NCI-H345 treated with DMSO at 0.1 percent for 48 hours (cell line): ENCODE results near the gene LY6G6C.

Experiments used
- DNase-seq: peaks from one replicate; lab custom pipeline; 2025; ENCODE audit not compliant: unreplicated experiment; lab: John Stamatoyannopoulos, UW

LY6G6C gene

GRCh38 chr6:31742894-31743293 is 21.3 kb upstream of the LY6G6C start:
- no peak for DNase-seq

DNA sequence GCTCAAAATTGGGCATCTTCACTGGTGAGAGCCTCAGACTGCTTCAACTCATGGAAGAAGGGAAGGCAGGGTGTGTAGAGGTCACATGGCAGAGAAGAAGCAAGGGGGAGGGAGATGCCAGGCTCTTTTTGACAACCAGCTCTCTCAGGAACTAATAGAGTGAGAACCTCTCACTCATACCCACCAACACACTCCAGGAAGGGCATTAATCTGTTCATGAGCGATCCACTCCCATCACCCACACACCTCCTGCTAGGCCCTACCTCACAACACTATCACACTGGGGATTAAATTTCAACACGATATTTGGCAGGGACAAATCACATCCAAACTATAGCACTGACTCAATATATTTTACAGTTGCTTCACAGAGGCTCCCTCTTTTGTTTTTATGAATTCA is 20.3 kb upstream of the LY6G6C start:
- no peak for DNase-seq

DNA sequence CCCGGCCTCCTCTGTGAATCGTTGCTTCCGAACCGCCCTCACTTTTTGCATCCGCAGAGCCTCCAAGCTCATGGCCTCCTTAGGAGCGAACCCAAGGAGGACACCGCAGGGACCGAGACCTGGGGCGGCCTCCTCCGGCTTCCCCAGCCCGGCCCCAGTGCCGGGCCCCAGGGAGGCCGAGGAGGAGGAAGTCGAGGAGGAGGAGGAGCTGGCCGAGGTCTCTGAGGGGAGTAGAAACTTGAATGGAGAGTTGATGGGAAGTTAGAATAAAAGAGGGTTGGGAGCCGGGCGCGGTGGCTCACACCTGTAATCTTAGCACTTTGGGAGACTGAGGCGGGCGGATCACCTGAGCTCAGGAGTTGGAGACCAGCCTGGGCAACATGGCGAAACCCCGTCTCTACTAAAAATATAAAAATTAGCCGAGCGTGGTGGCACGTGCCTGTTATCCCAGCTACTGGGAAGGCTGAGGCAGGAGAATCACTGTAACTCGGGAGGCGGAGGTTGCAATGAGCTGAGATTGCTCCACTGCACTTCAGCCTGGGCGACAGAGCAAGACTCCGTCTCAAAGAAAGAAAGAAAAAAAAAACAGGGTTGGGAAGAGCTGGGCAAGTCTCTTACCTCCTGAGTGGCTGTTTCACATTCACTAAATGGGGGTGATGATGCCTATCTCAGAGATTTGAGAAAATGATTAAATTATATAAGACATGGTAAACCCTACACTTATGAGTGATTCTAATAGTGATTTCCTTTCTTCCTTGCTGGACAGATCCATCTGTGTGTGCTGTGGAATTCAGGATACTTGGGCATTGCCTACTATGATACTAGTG is 19.1 kb upstream of the LY6G6C start:
- DNase-seq, result no peak

DNA sequence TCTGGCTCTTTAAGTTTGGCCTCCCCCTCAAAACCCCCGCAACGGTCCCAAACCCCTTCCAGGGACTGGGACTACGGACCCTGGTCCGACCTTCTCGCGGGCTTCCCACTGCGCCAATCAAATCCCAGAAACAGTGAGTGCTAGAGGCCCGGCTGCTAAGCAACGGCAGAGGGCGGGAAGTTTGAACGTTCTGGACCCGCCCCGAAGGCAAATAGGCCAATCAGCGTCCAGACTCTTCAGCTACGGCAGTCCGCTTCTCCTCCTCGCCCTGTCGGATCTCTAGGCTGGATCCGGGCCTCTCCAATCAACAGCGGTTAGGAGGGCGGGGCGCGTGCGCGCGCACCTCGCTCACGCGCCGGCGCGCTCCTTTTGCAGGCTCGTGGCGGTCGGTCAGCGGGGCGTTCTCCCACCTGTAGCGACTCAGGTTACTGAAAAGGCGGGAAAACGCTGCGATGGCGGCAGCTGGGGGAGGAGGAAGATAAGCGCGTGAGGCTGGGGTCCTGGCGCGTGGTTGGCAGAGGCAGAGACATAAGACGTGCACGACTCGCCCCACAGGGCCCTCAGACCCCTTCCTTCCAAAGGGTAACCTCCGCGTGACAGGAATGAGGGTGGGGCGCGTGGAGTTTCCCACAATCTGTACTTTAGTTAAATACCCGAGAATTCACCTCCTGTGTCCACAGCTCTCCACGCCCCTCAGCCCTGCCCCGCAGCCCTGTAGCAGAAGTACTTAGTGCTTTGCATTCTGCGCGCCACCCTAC is 18.3 kb upstream of the LY6G6C start, which contains the start of gene MSH5:
TSS of gene MSH5 (plus strand) at position 367 of the 758 bp plus-strand sequence. CDS start 462 bp downstream, outside the sequence.
- peak; percentile 99 for DNase-seq

DNA sequence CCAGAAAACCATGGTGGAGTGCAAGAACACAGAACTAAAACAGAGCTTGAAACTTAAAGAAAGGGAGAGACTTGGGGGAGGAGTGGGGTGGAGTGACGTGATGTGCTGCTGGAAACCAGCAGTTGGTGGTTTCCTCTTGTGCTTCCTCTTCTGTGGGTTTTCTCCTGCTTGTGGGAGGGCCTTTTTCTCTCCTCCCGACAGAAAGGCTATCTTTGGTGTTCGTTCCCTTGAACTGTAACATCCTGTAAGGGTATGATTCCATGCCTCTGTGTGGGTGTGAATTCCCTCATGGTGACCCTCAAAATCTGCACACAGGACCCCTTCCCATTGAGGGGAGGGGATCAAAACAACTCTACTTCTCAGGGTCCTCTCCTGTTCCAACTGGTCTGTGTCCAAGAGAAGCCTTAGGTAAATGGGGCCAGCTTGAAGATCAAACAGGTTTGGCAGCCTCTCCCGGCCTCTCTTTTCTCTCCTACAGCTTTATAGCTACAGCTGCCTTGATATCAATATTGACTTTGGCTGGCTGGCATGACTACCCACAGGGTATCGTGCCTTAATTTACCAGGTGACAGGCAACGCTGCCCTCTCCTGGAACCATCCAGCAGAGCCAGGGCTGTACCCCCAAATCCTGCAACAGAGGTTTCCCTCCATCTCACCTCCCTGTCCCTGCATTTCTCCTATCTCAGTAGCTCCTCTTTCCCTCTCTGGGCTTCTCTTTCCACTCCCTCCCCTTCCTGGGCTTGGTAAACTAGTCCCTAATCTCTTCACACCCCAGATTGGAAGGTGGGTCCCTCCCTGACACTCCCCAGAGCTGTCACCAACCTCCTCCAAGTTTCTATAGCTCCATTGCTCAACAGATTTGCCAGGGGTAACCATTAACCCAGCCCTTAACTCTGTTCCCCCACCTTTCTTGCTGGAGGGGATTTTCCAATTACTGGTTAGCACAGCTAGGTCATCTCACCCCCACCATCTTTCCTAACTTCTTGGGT is 16.7 kb upstream of the LY6G6C start:
- DNase-seq, result peak; percentile 87

- DNase-seq, result peak; percentile 58
These were observed 15.9 kb upstream of the LY6G6C start for GRCh38 chr6:31737315-31737990.

GRCh38 chr6:31736768-31737314 is 15.3 kb upstream of the LY6G6C start:
- DNase-seq, result no peak

- DNase-seq, result peak; percentile 59
These were observed 14.6 kb upstream of the LY6G6C start, which contains the start of gene CLIC1 for GRCh38 chr6:31736021-31736767. Gene CLIC1, minus strand, starts transcription at chr6:31736530. Its CDS starts 230 bp downstream, at chr6:31736300.

DNA sequence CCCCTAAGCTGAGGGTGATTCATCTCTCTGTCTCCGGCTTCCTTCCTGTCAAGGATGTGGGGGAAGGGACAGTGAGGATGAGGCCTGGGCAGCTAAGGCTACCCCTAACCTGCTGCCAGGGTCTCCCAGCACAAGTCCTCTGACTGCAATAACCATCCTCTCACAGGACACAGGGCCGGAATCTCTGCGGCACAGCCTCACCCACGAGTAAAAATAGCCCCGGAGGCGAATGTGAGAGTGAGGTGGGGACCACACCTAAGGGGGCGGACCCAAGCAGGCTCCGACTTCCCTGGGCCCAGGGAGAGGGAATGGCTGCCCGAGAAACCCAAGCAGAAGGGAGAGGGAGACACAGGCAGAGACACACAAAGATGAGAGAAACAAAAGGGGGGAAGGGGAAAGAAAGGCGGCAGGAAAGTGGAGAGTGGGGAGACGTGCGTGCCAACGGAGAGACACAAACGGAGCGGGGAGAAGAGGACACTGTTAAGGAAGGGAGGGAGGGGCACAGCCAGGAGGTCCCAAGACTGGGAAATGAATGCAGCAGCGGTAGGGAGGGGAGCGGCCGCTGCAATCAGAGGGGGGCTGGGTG is 13.4 kb upstream of the LY6G6C start:
- DNase-seq, result no peak

- DNase-seq, result no peak
These were observed 12.8 kb upstream of the LY6G6C start for GRCh38 chr6:31734247-31734820.

GRCh38 chr6:31733734-31734133 is 12.2 kb upstream of the LY6G6C start:
- DNase-seq, result no peak

DNA sequence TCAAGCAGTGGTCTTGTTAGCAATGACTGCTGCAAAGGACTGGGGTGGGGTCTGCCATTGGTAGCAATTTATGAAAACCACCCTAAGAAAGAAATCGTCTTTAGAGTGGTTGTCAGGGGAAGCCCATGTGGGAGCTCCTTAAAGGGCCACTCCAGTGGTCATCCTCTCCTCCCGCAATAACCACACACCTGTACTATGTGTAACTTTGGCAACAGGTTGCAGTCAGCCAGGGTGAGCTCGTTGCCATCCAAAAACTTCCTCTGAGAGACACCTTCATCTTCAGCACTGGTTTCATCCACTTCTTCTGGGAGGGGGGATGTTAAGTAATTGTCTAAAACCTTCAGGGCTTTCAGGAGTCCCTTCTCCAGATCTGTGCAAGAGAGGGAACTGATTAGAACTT is 10.5 kb upstream of the LY6G6C start:
- DNase-seq, result no peak

GRCh38 chr6:31730631-31731086 is 9.1 kb upstream of the LY6G6C start:
- no peak for DNase-seq

DNA sequence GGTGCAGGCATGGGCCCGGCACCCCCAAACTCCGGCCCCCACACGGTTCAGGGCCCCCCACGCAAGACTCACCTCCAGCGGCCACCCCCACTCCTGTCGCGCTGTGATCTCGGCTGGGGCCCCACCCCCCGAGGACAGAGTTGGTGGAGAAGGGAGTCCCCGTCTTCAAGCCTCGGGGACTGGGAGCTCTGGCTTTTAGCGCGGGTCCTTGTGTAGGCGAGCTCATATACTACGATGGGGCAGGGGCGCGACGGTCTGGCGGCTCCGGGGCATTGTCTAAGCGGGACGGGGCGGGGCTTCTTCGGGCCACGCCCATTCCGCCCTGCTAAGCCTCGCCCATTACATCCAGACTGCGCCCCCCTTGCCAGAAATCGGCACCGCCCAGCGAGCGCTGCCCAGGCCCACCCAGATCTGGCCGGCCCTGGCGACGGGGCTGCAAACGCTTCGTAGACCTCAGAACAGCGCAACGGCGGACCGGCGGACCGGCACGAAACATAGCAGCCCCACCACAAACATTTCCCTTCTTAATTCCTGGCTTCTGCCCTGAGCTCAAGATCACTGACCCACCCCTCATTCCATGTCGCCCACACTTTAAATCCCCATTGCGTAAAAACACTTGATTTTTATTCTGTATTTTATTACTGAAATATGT is 8.6 kb upstream of the LY6G6C start:
- peak; percentile 41 for DNase-seq

- peak; percentile 68 for DNase-seq
These were observed 8.0 kb upstream of the LY6G6C start for GRCh38 chr6:31729515-31729978.

GRCh38 chr6:31728767-31729514 is 7.4 kb upstream of the LY6G6C start, which contains the start of gene DDAH2:
Gene DDAH2, minus strand, starts transcription at chr6:31729299. Its CDS starts 138 bp downstream, at chr6:31729161.
- DNase-seq, result no peak
